A549 treated with CpdA at 1 μM for 4 hours (cell line): ENCODE results near the gene CDH26. TPM values are rescaled to one million over a fixed set of nuclear protein-coding genes. Genes with fewer than 3 reads are reported as not detected.

Source experiments
- total RNA-seq: library from RNA; stranded (reverse); fragments of 200-300 nt; extraction: Qiagen RNA extraction; gene quantifications from 5 replicates; pipeline ENCODE4 v1.2.3, GENCODE V29; 2022; ENCODE audit warnings: low read depth

Gene CDH26
- 0.10 to 0.40 TPM (median 0.16 TPM) in 4 of 5 replicates, not detected in the other for total RNA-seq

DNA sequence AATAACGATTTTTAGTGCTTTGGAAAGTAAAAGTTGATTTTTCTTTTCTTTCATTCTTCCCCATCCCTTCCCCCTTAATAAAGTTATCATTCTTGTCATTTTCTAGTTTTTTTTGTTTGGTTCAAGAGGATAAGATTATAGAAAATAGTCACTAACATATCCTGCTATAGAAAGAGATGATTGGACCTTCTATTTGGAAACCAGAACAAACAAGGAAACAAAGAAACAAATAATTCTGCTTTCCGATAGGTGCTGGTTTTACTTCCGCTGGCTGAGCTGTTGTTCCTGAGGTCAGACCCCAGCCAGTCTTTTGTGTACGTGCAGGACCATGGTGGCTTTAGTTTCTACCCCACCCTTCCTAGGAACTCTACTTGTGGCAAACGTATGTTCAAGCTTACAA, at the start of gene CDH26:
CDH26 (plus strand) TSS at position 301 of the 400 bp plus-strand sequence. CDS start 304 bp downstream, outside the sequence.

DNA sequence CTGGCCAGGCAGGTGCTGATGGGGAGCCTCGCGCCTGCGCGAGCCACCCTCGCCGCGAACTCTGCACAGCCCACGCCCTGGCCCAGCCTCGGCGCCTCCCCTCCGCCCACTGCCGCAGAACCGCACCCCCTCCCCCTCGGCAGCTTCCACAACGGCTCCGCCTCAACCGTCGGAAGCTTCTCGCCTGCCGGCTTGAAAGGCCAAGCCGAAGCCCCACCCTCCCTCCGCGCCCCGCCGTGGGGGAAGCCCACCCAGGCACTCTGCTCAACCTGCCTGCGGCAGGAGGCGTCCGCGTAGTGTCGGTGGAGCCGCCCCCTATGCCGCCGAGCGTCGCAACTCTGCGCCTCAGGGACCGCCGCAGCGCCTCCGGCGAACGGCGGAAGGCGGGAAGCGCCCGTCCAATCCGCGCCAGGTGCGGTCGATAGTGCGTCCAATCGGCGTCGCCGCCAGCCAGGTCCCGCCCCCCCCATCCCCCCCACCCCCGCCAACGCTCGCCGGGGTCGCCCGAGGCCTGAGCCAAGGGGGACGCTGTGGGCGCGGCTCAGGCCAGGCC, 24.9 kb upstream of the CDH26 start, which contains the start of gene SYCP2:
SYCP2 (minus strand) TSS at position 342 of the 553 bp plus-strand sequence. CDS start 11,224 bp downstream, outside the sequence.

DNA sequence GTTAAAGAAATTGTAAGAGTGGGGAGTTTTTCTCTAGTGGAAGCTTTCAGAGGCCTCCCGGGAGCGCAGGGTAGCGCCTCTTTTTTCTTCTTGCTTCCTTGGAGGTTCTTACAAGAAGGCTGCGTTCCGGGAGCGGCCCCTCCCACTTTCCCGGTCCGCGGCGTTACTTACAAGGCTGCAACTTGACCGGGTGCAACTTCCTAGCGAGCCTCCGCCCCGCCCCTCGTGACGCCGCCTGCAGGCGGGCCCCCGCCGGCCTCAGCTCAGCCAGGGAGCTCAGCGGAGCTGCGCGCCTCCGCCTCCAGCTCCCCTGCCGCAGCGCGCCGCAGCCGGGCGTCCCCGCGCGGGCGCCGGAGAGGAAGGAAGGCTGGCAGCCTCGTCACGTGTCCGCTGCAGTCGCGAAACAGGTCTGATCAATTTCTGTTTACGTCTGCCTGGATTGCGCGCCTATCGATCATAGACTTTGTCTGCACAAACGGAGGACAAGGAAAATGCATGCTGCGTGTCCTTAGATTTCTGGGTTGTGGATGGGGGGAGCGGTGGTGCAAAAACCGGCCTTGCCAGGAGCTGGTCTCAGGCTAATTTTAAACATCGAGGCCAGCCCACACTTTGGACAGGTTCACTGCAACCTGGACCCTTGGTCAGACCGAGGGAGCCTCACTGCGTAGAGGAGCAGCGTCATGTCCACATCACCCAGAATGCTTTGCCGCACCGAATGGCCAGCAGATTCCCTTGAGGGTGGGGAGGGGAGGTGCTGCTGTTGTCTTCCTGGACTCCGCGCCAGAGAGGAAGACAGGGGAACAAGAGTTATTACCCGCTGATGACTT, 17.9 kb upstream of the CDH26 start, which contains the start of the genes FAM217B and PPP1R3D:
FAM217B (plus strand) TSS at position 261 of the 827 bp plus-strand sequence. CDS start 3,555 bp downstream, outside the sequence.
PPP1R3D (minus strand) TSS at position 177 of the 827 bp plus-strand sequence. CDS start 374 bp downstream, outside the sequence.

Other genes starting within 250 kb of the CDH26 start
- gene SYCP2, start 24.8 kb upstream of the CDH26 start, total RNA-seq = 0.24 to 1.1 TPM (median 0.54 TPM) in 5 replicates
- 1.8 to 2.8 TPM (median 2.4 TPM) in 5 replicates for gene PPP1R3D, start 18.1 kb upstream of the CDH26 start, total RNA-seq
- 5.6 to 7.5 TPM (median 6.4 TPM) in 5 replicates for gene FAM217B, start 18.0 kb upstream of the CDH26 start, total RNA-seq